Mucosa of gallbladder (tissue), 1 donor: ENCODE data around the gene TENT4B. TPM values are rescaled to one million over a fixed set of nuclear protein-coding genes. Genes with fewer than 3 reads are reported as not detected.

Source experiments
- DNase-seq: peaks from one replicate; pipeline ENCODE4 v3.0.0-alpha.2; 2020; ENCODE audit warnings: low spot score
- total RNA-seq: library from RNA; stranded (reverse); gene quantifications from one replicate; pipeline ENCODE4 v1.2.1, GENCODE V29; 2021
- donor health status: DM: no; HTN: no; CAD: no.

TENT4B gene
- total RNA-seq, 1 donor from 2014 or later: 13.3 TPM

- DNase-seq: no peak
Observed at GRCh38 chr16:50270510-50271147, 117.5 kb downstream of the TENT4B start.

DNA sequence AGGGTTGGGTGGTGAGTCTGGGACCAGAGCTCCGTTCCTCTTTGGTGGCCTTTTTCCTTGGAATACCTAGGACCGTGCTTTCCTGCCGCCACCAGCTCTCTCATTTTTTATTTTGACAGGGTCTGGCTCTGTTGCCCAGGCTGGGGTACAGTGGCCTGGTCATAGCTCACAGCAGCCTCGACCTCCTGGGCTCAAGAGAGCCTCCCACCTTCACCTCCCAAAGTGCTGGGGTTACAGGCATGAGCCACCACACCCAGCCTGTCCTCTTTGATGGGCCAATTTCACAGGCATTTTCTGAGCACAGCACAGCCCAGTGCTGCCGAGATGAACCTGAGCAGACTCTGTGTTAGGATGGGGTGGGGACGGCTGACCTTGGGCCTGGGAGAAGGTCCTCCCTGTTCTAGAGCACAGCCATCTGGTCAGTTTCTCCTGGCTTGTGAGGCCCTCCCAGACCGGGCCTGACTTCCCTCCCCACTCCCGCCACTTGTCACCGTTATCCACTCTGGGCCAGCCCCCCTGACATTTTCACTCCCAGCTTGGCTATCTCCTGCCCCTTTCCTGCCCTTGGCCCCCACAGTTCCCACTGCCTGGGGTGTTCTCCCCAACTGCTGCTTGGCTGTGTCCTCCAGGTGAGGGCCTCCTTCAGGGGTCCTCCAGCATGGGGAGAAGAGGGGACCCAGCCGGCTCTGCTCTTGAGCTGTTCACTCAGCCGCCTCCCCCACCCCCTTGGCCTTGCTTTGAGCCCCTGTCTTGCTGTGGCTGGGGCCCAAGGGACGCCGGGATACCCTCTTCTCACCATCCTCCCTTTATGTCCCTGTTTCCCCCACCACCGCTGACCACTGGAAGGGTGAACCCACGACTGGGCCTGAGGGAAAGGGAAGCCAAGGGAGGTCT, 118.3 kb downstream of the TENT4B start:
- DNase-seq: no peak

- DNase-seq: no peak
Observed at GRCh38 chr16:50272111-50272571, 119.0 kb downstream of the TENT4B start.

DNA sequence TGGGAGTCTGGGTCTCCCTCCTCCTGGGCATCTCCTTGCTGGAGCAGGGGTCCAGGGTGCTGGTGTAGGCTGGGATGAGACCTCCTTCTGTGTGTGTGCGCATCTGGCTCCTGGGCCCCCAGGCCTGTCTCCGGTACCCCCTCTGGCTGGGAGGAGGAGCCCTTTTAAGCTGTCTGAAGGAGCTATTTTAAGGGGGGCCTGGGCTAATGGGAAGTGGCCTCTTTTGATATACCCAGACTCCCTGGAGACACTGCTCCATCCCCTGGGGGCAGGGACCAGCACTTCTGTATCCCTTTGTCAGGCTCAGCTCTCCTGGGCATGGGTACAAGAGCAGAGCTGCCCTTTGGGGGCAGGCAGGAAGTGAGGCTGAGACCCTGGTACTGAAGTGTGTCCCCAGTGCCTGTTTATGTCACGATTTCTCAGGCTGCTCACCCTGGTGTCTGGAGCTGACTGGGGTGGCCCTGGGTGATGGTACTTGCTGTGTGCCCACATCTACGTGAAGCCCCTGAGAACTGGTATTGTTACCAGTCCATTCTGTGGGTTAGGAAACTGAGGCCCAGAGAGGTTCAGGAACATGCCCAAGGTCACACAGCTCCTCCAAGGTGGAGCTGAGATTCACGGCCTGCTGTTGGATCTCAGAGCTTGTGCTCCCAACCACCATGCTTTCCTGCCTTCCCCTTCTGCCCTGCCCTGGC, 119.7 kb downstream of the TENT4B start:
- no peak for DNase-seq

DNA sequence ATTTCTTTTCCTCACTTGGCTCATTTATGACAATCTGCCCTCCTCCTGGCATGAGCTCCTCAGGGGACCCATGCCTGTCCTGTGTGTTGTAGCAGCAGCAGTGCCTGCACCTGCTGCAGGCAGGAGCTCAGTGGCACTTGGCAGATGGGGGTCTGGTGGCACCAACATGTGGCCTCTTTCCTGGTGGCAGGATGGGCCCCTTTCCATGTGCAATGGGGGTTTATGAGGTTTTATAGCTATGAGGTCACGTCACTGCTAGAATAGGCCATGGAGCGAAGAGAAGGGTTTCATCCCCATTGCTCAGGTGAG, 120.2 kb downstream of the TENT4B start:
- no peak for DNase-seq

DNA sequence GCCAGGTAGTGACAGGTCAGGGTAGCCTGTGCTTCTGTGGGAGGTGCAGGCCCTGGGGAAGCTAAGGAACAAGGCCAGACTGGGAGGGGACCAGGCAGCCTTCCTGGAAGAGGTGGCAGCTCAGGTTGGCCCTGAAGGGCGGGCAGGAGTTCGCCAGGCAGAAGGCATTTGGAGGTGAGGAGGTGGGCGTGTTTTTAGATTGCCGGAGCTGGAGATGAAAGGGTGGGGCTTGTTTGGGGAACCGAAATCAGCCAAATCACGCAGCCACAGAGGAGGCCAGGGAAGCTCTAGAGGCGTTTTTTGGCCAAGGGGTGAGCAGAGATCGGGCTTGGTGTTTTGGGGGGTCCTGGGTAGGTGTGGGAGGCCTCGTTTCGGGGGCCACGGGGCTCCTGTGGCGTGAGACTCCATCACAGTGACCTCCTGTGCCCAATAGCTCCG, 120.8 kb downstream of the TENT4B start:
- DNase-seq: no peak

DNA sequence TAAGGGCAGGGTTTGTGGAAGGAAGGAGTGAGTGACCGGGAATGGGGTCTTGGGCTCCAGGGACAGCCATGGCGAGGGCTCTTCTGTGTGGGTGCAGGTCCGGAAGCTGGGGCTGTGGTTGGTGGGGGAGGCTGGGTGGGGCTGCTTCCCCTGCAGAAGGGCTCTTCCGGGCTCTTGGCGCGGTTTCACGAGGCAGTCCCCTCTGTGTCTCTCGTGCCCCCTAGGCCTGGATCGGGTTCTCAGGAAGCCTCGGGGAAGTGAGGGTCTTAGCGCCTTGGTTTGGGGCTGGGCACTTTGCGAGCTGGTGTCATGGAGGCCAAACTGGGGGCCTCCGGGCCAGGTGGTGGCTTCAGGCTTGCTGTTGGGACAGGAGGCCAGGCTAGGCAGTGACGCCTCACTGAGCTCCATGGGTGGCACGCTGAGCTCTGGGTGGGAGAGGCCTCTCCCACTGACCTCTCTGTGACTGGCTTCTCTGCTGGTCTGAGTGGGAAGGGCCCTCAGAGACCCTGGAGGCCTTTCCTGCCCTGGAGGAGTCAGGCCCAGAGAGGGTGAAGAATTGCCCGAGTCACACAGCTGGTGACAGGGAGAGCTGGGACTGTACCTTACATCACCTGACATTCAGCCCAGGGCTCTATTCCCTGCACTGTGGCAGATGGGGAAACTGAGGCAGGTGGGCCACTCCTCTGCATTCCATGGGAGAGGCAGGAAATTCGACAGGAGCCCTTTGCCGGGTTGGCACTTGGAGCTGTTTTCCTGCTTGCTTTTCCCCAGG, 121.4 kb downstream of the TENT4B start:
- DNase-seq: no peak

GRCh38 chr16:50275098-50275415, 122.0 kb downstream of the TENT4B start:
- no peak for DNase-seq

- DNase-seq: no peak
Observed at GRCh38 chr16:50275428-50276325, 122.6 kb downstream of the TENT4B start.

DNA sequence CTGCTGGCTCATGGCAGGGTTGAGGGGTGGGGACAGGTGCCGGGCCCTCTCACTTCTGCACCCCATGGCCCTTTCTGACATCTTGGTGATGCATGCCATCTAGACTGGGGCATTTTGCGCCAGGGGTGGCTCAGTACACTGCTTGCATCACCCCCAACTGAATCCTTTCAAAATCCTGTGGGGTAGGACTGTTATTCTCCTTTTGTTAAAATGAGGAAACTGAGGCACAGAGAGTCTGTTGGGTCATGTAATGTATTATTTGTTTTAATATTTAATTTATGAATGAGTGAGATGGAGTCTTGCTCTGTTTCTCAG, 123.2 kb downstream of the TENT4B start:
- no peak for DNase-seq

- no peak for DNase-seq
Observed at GRCh38 chr16:50276801-50277555, 123.9 kb downstream of the TENT4B start.

DNA sequence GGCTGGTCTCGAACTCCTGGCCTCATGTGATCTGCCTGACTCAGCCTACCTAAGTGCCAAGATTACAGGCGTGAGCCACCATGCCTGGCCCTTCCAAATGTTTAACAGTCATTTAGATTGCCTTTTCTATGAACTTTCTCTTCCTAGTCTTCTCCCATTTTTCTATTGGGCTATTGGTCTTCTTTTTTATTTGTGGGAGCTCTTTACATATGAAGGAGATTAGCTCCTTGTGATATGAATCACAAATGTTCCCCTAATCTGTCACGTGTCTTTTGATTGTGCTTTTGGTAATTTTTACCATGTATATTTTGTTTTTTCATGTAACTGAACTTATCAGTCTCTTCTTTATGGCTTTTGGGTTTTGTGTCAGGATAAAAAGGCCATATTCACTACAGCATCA, 125.1 kb downstream of the TENT4B start:
- no peak for DNase-seq

GRCh38 chr16:50279504-50279865, 126.4 kb downstream of the TENT4B start:
- DNase-seq: no peak

DNA sequence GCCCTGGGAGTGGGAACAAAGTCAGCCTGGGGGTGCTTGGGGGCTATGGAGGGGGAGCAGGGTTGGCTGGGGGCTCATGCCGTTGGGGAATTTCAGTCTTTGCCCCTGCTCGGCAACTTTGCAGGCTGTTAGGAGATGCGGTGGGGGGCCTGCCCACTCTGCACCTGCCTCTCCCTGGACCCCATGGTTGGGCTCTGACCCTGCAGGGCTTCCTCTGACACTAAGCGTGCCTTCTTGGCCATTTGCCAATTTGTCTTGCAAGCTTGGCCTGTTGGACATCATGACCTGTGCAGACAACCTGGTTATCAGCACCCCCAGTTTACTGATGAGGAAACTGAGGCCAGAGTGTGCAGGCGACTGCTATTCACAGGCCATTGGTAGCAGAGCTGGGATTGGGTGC, 127.8 kb downstream of the TENT4B start:
- DNase-seq: no peak

Other genes starting within 250 kb of the TENT4B start
- gene CNEP1R1, start 128.1 kb upstream of the TENT4B start, total RNA-seq: 15.7 TPM
- gene HEATR3, start 87.3 kb upstream of the TENT4B start, total RNA-seq: 17.7 TPM
- 46.0 TPM for gene ADCY7, start 113.2 kb downstream of the TENT4B start, total RNA-seq
- gene BRD7, start 215.7 kb downstream of the TENT4B start, total RNA-seq: 59.1 TPM